COR-L47 (cell line): ENCODE results near the gene ZCCHC8.

Experiments
- DNase-seq: peaks from one replicate; lab custom pipeline; 2025; lab: John Stamatoyannopoulos, UW

ZCCHC8 gene

DNA sequence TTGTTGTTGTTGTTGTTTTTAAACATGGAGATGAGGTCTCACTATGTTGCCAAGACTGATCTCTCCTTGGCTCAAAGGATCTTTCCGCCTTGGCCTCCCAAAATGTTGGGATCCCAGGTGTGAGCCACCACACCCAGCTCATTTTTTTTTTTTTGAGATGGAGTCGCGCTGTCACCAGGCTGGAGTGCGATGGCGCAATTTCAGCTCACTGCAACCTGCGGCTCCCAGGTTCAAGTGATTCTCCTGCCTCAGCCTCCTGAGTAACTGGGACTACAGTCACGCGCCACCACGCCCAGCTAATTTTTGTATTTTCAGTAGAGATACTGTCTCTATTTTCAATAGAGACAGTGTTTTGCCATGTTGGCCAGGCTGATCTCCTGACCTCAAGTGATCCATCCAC, 73.3 kb downstream of the ZCCHC8 start:
- DNase-seq: no peak

DNA sequence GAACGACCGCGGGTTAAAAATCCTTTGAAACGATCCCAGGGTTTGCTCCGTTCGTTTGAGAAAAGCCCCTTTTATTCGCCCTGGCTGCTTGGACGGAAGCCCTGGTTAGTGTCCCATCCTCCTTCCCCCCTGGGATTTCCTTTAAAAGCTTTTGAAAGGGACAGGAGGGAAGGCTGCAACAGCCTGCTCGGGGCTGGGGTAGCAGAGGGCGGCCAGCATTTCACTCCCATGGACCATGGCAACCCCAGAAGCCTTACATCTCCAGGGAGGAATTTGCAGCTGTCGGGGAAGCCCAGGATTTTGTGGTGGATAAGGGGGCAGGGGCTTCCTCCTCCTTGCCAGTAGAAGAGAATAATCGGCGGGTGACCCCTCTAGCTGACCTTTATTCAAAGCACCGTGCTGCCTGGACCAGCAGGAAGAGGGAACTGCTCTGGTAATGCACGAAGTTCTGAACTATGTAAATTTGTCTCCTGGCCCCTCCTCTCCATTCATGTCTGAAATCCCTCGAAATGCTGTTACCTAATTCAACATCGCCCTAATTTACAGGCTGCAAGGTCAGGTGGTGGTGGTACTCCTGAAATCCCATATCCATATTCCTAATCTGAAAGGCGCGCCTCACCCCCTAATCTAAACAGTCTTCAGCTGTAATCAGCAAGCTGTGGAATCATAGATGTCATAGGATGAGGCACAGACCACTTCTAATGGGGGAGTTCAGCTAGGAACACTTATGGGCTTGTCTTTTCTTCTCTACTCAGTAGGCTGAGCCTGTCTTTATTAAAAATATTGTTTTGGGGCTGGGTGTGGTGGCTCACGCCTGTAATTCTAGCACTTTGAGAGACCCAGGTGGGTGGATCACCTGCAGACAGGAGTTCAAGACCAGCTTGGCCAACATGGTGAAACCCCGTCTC, 77.2 kb downstream of the ZCCHC8 start:
- DNase-seq: no peak

- DNase-seq: no peak
Observed at GRCh38 chr12:122422730-122423257, 77.9 kb downstream of the ZCCHC8 start.

GRCh38 chr12:122421821-122422729, 78.7 kb downstream of the ZCCHC8 start, which contains the start of gene CLIP1:
Gene CLIP1 (minus strand): TSS chr12:122422669. CDS start chr12:122380452, 42,217 bp downstream.
- DNase-seq: peak; percentile 55
